Uterus (tissue), 4 donors: ENCODE data around the gene INPP5K. TPM values are rescaled to one million over a fixed set of nuclear protein-coding genes. Genes with fewer than 3 reads are reported as not detected.
A peak's percentile ranks its signal among the peaks of the same experiment; 100 is the strongest.

ENCODE experiments used
- DNase-seq, 2 donors: peaks; one replicate each; pipeline ENCODE4 v3.0.0-alpha.2; 2019 to 2020
- H3K27ac ChIP-seq, 2 donors: fragments of 200-600 bp; sonication (generic); 1 replicate in 1 of 2; 2 replicates in 1 of 2; pipeline ENCODE4 v1.5.1; 2016 to 2018
- H3K27me3 ChIP-seq, 2 donors: fragments of 200-600 bp; sonication (generic); one replicate each; pipeline ENCODE4 v1.5.1; 2018 to 2019; ENCODE audit warnings: control low read depth in 1 of 2
- H3K36me3 ChIP-seq, 2 donors: fragments of 200-600 bp; sonication (generic); one replicate each; pipeline ENCODE4 v1.5.1; 2019; ENCODE audit warnings: control low read depth in 1 of 2
- H3K4me1 ChIP-seq, 2 donors: fragments of 200-600 bp; sonication (generic); one replicate each; pipeline ENCODE4 v1.5.1; 2018 to 2019; ENCODE audit warnings: control low read depth in 1 of 2
- H3K4me3 ChIP-seq, 2 donors: fragments of 200-600 bp; sonication (generic); 1 replicate in 1 of 2; 2 replicates in 1 of 2; pipeline ENCODE4 v1.5.1; 2018 to 2019; ENCODE audit warnings: mild to moderate bottlenecking in 1 of 2
- H3K9me3 ChIP-seq, 2 donors: fragments of 200-600 bp; sonication (generic); one replicate each; pipeline ENCODE4 v1.5.1; 2019; ENCODE audit warnings: control low read depth in 1 of 2
- CTCF ChIP-seq, 4 experiments: fragments of 200-600 bp in 2 of 4; fragments of 450-650 bp in 2 of 4; sonication (generic) in 2 of 4; IDR thresholded peaks; one replicate each; pipeline ENCODE4 v1.5.1; 2016 to 2019; ENCODE audit warnings: antibody characterized with exemption in 4 of 4, mild to moderate bottlenecking in 2 of 4, moderate library complexity in 1 of 4
- POLR2A ChIP-seq, 2 donors: fragments of 450-650 bp; IDR thresholded peaks; one replicate each; pipeline ENCODE4 v1.6.1; 2016; ENCODE audit warnings: antibody characterized with exemption in 2 of 2, mild to moderate bottlenecking in 1 of 2, moderate library complexity in 1 of 2
- intact Hi-C: fragments of 100-400 bp; cut with DNase I; formaldehyde crosslinking; loops from one replicate; pipeline ENCODE4 v1.15.1; 2023; ENCODE audit warnings: low total_unique reads
- total RNA-seq, 4 donors: library from RNA; depleted of rRNA in 3 of 4; stranded (reverse); fragments of >200 nt in 3 of 4; gene quantifications; one replicate each; pipeline versions ENCODE4 v1.1.0 to v1.2.4, GENCODE V29; 2014 to 2023
- donor health status: DM: yes; HTN: yes; CAD: no.

Gene INPP5K
- total RNA-seq, 4 donors from 2014 or later: 14.1 to 49.3 (median 31.4) TPM

GRCh38 chr17:1469231-1469852, 47.1 kb downstream of the INPP5K start:
- Histone ChIP-seq H3K4me1 (no peaks in the 10 kb centered on the region), H3K27me3 (no peaks in the 10 kb centered on the region), H3K9me3 (no peaks in the 10 kb centered on the region), H3K36me3 (no peaks in the 10 kb centered on the region), H3K27ac (no peak overlapping the region), H3K4me3 (no peak overlapping the region)
- intact Hi-C loops: no loop called here
- TF ChIP-seq CTCF (IDR thresholded peaks at IDR 0.05) (no peak), POLR2A (IDR thresholded peaks at IDR 0.05) (no peak)
- DNase-seq: no peak

GRCh38 chr17:1467898-1468492, 48.4 kb downstream of the INPP5K start:
- intact Hi-C loops: no loop called here
- no peaks in the 10 kb centered on the region for H3K27me3 ChIP-seq
- no peaks in the 10 kb centered on the region for H3K9me3 ChIP-seq
- H3K4me1 ChIP-seq: no peaks in the 10 kb centered on the region
- no peaks in the 10 kb centered on the region for H3K36me3 ChIP-seq
- DNase-seq: peak; percentile 69 to 73
- TF ChIP-seq POLR2A (IDR thresholded peaks at IDR 0.05) (no peak), CTCF (IDR thresholded peaks at IDR 0.05) (no peak)
- no peak overlapping the region for H3K27ac ChIP-seq
- H3K4me3 ChIP-seq: no peak overlapping the region

GRCh38 chr17:1467258-1467657, 49.2 kb downstream of the INPP5K start:
- no peak for DNase-seq
- Histone ChIP-seq H3K4me1 (no peaks in the 10 kb centered on the region), H3K4me3 (no peak overlapping the region), H3K27me3 (no peaks in the 10 kb centered on the region), H3K36me3 (no peaks in the 10 kb centered on the region), H3K9me3 (no peaks in the 10 kb centered on the region), H3K27ac (no peak overlapping the region)
- intact Hi-C loops: no loop called here
- TF ChIP-seq CTCF (IDR thresholded peaks at IDR 0.05): no peak
- TF ChIP-seq POLR2A (IDR thresholded peaks at IDR 0.05): no peak

- H3K4me3 ChIP-seq: no peak overlapping the region
- intact Hi-C loops: no loop called here
- no peaks in the 10 kb centered on the region for H3K36me3 ChIP-seq
- H3K4me1 ChIP-seq: no peaks in the 10 kb centered on the region
- DNase-seq: no peak
- no peak for TF ChIP-seq CTCF (IDR thresholded peaks at IDR 0.05)
- TF ChIP-seq POLR2A (IDR thresholded peaks at IDR 0.05): no peak
- no peaks in the 10 kb centered on the region for H3K9me3 ChIP-seq
- no peak overlapping the region for H3K27ac ChIP-seq
- H3K27me3 ChIP-seq: no peaks in the 10 kb centered on the region
These were observed 52.2 kb downstream of the INPP5K start for GRCh38 chr17:1464186-1464585.

GRCh38 chr17:1462164-1463112, 54.0 kb downstream of the INPP5K start:
- DNase-seq: no peak
- intact Hi-C loops: no loop called here

More at GRCh38 chr17:1462164-1463112, 54.0 kb downstream of the INPP5K start:
- no peak overlapping the region for H3K4me3 ChIP-seq
- no peaks in the 10 kb centered on the region for H3K9me3 ChIP-seq
- no peaks in the 10 kb centered on the region for H3K36me3 ChIP-seq
- no peak for TF ChIP-seq POLR2A (IDR thresholded peaks at IDR 0.05)
- TF ChIP-seq CTCF (IDR thresholded peaks at IDR 0.05): no peak
- H3K27ac ChIP-seq: no peak overlapping the region
- H3K4me1 ChIP-seq: no peaks in the 10 kb centered on the region
- no peaks in the 10 kb centered on the region for H3K27me3 ChIP-seq
